ES-I3 (cell line): ENCODE data around the gene TSPAN18.

Source experiments
- H3K36me3 ChIP-seq: 2 replicates; pipeline ENCODE4 v1.6.1; 2013; ENCODE audit warnings: mild to moderate bottlenecking, low read length, control low read depth, moderate library complexity; ENCODE audit not compliant: insufficient read depth
- H3K4me1 ChIP-seq: 2 replicates; pipeline ENCODE4 v1.6.1; 2013; ENCODE audit warnings: mild to moderate bottlenecking, control low read depth, low read length; ENCODE audit not compliant: insufficient read depth
- H3K9ac ChIP-seq: 2 replicates; pipeline ENCODE4 v1.6.1; 2013; ENCODE audit warnings: low read depth, mild to moderate bottlenecking, low read length, moderate library complexity
- H3K9me3 ChIP-seq: 2 replicates; pipeline ENCODE4 v1.6.1; 2013; ENCODE audit warnings: mild to moderate bottlenecking, low read length, moderate library complexity; ENCODE audit not compliant: control insufficient read depth, insufficient read depth

TSPAN18 gene

DNA sequence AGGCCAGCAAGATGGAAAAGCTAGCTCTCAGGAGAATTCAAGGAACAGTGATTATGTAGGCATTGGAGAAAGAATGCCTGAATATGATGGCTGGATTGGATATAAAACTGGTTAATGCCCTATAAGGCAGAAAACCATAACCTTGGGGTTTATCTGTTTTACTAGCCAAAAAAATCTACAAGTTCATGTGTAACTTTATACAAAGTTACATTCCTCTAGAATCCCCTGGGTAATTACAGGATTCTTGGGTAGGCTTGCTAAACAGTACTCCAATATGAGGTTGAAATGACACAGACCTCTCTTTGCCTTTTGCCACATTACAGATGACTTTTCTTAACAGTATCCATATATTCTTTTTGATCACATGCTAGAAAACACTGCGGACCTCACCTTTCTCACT lies 26.0 kb downstream of the TSPAN18 start:
- Histone ChIP-seq H3K9ac (no peak overlapping the region), H3K36me3 (no peaks in the 10 kb centered on the region), H3K4me1 (peaks cover 37% of the 10 kb centered on the region), H3K9me3 (no peaks in the 10 kb centered on the region; the same call in 1 of the 2 replicates)

DNA sequence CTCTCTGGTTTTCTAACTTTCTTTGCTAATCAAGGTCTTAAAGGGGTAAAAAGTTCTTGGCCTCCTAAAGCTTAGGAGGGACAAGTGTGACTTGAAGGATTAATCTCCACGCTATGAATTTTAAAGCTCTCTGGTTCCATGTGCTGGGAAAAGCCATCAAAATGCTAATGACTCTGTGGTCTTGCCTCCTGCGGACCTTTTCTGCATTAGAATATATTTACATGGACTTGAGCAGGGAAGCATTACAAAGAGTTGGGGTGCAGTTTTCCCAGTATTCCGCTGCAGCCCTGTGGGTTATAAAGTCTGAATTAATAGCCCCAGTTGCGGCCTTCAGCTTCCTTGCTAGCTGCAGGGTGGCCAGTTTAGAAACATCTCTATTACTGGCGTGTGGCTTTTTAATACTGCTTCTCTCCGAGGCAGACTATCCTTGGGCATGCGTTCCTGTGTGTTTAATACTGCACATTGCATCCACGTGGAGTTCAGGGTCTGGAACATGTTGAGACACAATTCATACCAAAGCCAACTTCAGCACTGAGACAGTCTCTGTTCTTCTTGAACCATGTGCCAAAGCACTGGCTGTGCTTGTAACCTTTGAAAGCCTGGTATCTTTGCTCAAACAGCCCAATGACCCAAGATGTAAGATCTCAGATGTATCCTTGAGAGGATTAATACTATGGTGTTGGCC lies 27.3 kb downstream of the TSPAN18 start:
- peaks cover 34% of the 10 kb centered on the region for H3K4me1 ChIP-seq
- no peaks in the 10 kb centered on the region; the same call in 1 of the 2 replicates for H3K9me3 ChIP-seq
- no peak overlapping the region for H3K9ac ChIP-seq
- no peaks in the 10 kb centered on the region for H3K36me3 ChIP-seq

DNA sequence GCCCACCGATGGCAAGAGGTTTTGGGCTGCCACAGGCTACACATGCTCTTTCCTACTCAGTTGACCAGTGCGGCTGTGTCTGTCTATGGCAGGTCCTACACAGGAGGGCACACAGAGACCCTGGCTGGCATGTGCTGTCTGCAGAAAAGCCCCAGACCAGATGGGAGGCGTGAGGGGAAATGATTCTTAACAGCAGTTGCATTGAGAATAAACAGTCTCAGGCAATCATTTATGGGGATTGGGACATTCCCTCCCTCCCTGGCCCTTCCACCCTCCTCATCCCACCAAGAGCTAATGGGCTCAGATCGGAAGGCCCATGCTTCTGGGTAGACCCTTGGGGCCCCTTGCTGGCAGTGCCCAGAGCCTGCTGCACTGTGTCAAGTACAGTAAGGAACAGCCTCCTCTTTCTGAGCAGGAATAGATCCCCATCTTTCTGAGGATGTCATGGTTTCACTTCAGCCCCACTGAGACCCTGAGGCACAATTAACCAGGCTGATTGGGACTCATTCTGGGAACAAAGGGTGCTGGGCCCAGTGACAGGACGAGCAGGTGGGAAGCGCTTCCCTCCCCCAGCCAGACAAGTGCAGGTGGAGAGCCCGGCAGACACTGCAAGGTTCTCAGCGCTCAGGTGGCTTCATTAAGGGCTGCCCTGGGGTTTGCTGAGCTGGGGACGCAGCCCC lies 28.3 kb downstream of the TSPAN18 start:
- H3K4me1 ChIP-seq: peaks cover 34% of the 10 kb centered on the region
- no peak overlapping the region for H3K9ac ChIP-seq
- H3K36me3 ChIP-seq: no peaks in the 10 kb centered on the region
- H3K9me3 ChIP-seq: no peaks in the 10 kb centered on the region; the same call in 1 of the 2 replicates

DNA sequence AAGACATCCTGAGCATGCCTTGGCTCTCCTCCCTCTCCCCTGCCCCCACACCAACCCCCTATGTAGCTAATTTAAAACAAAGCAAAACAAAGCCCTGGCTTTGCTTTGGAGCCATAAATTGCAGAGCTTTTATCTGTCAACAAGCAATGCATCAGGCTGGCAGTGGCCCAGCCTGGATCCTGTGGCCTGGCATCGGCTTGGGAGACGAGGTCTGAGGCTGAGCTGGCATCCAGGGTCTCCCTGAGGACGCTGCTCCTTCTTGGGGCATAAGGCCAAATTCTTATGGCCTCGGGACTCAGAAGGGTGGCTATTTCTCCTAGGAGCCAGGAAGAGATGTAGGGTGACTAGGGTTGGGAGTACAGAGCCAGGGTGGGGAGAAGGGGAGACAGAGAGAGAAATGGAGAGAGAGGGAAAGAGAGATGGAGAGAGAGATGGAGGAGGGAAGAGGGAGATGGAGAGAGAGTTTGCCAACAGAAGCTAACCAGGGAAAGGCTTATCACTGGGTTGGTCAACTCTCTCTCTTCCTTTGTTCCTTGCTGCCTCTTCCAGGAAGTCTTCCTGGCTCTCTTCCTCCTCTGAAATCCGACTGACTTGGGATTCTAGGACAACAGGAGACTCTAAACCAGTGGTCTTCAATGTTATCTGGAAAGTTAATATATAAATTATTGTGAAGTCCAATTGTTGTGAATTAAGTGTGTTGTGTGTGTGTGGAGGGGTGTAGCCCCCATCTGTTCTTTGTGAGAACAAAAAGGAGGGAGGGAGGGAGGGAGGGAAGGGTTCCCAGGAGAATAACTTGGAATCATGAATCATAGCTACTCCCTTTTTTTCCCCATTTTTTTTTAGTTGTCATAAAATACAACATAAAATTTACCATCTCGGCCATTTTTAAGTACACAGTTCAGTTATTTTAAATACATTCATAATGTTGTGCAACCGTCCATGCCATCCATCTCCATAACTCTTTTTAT lies 29.1 kb downstream of the TSPAN18 start:
- H3K36me3 ChIP-seq: no peaks in the 10 kb centered on the region
- peaks cover 40% of the 10 kb centered on the region for H3K4me1 ChIP-seq
- H3K9ac ChIP-seq: no peak overlapping the region

DNA sequence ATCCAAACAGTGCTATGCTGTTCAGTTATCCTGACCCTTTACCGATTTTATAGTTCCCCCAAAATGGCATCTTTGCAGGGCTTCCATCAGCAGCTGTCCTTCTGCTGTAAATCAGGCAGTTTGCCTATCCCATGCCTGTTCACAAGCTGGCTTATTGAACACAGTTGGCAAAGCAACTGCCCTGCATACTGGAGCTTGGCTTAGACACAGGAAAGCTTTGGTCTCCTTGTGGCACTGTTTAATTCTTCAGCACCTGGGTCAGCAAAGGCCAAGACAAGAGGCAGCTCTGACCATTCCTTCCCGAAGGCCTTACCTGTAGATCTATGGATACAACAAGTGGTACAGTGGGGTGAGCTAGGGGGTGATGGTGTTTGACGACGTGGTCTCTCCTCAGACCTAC lies 32.2 kb downstream of the TSPAN18 start:
- Histone ChIP-seq H3K9ac (no peak overlapping the region), H3K36me3 (no peaks in the 10 kb centered on the region), H3K9me3 (no peaks in the 10 kb centered on the region; the same call in 1 of the 2 replicates), H3K4me1 (peaks cover 43% of the 10 kb centered on the region)

More for the DNA sequence above, 29.1 kb downstream of the TSPAN18 start:
- H3K9me3 ChIP-seq: no peaks in the 10 kb centered on the region; the same call in 1 of the 2 replicates

DNA sequence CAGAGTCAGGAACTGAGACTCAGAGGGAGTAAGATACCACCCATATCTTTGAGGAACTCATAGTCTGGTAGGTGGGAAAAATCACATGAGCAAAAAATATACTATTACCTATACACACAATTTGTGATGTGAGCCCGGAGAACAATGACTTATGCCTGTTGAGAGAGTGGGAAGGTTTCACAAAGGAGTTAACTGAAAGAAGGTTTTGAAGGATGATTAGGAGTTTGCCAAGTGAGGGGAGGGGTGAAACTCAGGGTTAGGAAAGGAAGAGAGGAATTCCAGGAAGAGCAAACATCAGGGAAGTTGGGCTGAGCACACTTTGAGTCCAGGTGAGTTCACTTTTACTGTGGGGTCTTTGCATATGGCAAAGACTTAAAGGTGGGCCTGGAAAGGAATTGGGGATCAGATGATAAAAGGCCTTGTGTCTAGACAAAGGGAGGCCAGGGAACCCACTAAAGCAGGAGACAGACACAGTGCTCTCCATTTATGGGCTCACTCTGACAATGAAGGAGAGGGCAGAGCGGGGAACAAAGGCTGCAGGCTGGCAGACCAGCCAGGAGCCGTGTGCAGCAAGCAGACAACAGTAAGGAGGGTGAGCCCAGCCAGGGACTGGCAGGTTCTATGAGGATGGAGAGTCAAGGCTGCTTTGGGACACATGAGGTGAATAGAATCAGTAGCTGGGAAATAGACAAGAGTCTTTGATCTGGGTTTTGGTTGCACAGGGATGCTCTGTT lies 33.1 kb downstream of the TSPAN18 start:
- H3K36me3 ChIP-seq: no peaks in the 10 kb centered on the region
- no peak overlapping the region for H3K9ac ChIP-seq
- no peaks in the 10 kb centered on the region; the same call in 1 of the 2 replicates for H3K9me3 ChIP-seq
- H3K4me1 ChIP-seq: peaks cover 34% of the 10 kb centered on the region

DNA sequence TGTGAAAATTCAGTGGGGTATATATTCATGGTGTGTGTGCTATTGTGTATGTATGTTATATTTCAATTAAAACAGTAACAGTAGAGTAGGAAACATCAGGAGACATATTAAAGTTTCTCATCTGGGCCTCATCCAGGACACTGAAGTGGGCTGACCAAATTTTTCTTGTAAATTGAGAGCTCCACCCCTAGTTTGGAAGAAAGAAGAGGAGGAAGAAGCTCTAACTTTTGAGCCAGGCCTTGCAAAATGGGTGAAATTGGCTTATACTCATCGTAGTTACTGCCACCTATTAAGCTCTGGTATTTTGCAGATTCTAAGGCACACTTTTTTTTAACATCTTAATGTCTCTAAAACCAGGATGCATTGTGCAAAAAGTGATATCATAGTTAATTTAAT lies 33.7 kb downstream of the TSPAN18 start:
- H3K4me1 ChIP-seq: peaks cover 28% of the 10 kb centered on the region
- no peak overlapping the region for H3K9ac ChIP-seq
- H3K36me3 ChIP-seq: no peaks in the 10 kb centered on the region
- no peaks in the 10 kb centered on the region; the same call in 1 of the 2 replicates for H3K9me3 ChIP-seq

DNA sequence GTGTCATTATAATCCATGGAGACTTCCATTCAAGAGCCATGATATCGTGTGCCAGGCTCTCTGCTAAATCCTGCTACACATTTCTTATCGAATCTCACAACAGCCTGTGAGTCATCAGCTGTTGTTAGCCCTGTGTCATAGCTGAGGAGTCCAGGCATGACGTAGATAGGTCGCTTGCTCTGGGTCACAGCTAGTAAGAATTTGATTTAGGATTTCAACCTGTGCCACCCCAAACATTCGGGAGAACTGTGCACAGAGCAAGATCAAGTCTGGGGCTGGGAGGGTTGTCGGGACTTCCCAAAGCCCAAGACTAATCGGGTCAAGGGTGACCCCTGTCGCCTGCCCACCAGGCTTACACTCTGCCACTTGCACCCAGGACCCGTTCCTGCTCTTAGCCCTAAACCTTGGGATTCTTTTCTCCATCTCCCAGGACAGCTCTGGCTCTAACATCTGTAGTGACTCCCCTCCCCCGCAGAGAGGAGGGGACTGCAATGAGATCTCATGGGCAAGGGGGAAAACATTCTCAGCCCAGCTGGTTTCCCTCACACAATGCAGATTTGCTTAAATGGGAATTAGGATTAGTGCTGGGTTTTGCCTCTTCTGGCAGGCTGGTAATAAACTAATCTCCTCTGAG lies 34.3 kb downstream of the TSPAN18 start:
- H3K9me3 ChIP-seq: no peaks in the 10 kb centered on the region; the same call in 1 of the 2 replicates
- H3K9ac ChIP-seq: no peak overlapping the region
- H3K36me3 ChIP-seq: no peaks in the 10 kb centered on the region
- H3K4me1 ChIP-seq: peaks cover 23% of the 10 kb centered on the region

DNA sequence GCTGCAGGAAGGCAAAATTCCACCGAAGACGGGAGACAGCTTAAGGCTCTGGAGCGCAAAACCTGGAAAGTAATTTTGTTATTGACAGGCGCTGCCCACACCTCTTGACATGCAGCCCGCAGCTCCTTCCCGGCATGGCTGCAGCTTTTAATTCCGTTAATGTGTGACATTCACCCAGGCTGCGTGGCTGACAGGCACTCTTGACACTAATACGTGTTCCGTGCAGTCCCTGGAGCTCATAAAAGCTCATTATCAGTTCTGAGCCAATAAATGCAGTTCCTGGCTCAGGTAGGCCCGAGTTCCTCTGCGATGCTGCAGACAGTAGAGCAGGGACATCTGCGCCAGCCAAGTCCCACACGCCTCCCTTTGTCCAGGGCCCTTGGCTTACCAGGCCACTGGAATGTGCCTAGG lies 34.8 kb downstream of the TSPAN18 start:
- H3K9me3 ChIP-seq: no peaks in the 10 kb centered on the region; the same call in 1 of the 2 replicates
- H3K9ac ChIP-seq: no peak overlapping the region
- no peaks in the 10 kb centered on the region for H3K36me3 ChIP-seq
- peaks cover 27% of the 10 kb centered on the region for H3K4me1 ChIP-seq

DNA sequence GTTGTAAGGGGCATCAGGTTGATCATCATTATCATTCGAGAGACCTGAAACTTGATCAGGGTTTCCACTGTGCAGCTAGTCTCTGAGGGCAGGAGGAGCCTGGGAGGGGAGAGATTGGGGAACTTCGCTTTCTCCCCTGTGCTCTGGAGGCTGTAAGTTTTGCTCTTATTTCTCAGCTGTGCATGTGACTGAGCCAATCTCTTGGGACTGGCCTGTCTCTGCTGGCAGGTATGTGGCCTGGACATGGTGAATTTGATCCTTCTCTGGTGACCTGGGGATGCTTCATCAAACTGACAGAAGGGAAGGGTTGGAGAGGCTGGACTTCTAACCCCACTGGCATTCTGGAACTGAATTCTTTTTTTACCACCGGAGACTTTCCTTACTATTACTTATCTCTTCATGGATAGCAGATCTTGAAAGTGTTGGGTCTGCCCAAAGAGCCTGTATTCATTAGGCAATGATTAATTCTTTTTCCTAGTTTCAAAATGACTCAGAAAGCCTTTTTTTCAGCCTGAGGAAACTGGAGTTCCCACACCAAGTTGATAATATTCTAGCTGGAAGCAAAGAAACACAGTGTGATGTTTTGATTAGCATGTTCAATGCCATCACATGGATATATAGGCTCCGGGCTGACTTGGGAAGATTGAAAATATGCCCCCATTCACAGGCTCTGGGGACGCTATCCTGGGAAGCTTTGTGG lies 36.5 kb downstream of the TSPAN18 start:
- H3K9ac ChIP-seq: no peak overlapping the region
- no peaks in the 10 kb centered on the region for H3K36me3 ChIP-seq
- no peaks in the 10 kb centered on the region; the same call in none of the 2 replicates for H3K9me3 ChIP-seq
- peaks cover 29% of the 10 kb centered on the region for H3K4me1 ChIP-seq

DNA sequence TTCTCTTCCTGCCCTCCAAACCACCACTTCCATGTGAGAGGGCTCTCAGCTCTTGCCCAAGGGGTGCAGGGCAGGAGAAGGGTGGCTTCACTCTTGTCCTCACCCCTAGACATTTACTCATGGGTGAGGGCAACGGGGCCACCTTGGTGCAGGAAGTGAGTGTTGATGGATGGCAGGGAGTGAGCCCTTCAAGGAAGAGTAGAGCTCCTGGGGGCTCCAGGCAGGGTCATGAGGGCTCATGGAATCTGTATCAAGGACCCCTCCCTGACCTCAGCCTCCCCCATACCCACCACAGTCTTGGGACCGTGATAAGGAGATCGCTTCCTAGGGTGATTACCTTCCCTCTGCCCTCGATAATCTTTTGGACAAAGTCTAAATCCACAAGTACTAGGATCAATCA lies 37.8 kb downstream of the TSPAN18 start:
- peaks cover 29% of the 10 kb centered on the region for H3K4me1 ChIP-seq
- no peak overlapping the region for H3K9ac ChIP-seq
- no peaks in the 10 kb centered on the region for H3K36me3 ChIP-seq
- H3K9me3 ChIP-seq: no peaks in the 10 kb centered on the region; the same call in 1 of the 2 replicates

DNA sequence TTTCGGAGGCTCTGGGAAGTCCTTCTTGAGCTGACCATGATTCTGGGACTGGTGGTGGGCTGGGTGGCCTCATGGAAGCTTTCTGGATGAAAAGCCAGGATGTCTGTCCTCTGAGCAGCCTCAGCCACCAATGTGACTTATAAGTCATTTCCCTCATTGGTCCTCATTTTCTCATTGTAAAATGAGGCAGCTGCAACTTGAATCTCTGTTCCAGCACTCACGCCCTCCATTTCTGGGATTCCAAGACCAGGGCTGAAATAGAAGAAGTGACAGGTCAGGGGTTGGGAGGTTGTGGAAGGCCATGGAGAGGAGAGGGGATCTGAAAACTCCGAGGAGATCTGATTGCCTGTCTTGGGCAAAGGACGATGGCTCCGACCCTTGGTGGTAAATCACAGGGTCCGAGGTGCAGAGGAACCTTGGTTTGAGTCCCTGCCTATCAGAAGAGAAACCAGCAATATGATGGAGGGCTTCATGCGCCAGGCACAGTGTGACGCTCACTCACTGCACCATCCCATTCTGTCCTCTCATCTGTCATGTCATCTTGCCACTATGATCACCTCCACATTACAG lies 38.3 kb downstream of the TSPAN18 start:
- Histone ChIP-seq H3K9ac (no peak overlapping the region), H3K4me1 (peaks cover 29% of the 10 kb centered on the region), H3K36me3 (no peaks in the 10 kb centered on the region), H3K9me3 (no peaks in the 10 kb centered on the region; the same call in 1 of the 2 replicates)
